ENCODE measurements around the gene KAZN.

Gene KAZN

DNA sequence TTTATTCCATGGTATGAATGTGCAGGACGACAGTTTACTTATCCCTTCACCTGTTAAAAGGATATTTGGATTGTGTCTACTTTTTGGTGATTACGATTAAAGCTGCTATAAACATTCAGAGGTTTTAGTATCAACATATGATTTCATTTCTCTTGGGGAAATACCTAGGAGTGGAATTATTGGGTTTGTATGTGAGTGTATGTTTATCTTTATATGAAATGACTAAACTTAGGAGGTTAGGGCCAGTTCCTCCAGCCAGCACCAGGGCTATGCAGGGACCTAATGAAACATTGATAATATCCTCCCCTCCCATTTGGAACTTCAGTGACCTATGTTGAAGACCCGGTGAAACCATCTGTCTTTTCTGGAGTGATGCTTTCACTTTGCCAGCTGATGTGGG, 568.9 kb downstream of the KAZN start:
- no peak for DNase-seq (ENCODE audit: low read depth in 2 of 2, low spot score in 1 of 2)

Data from stimulated activated CD8-positive, alpha-beta memory T cell treated with anti-CD3 and anti-CD28 coated beads, Interleukin-4, amount 100 ng/mL, for 4 hours (primary cell).